ENCODE data around the gene CD226. TPM values are rescaled to one million over a fixed set of nuclear protein-coding genes. Genes with fewer than 3 reads are reported as not detected.

The CD226 gene
- total and polyA plus RNA-seq, 2 of the 4 experiments (the other 2 are of a cell fraction), result 0.29 to 1.1 TPM

GRCh38 chr18:69935319-69936190 is 12.1 kb downstream of the CD226 start:
- Histone ChIP-seq H3K9ac (ENCODE audit: low read depth, low read length) (no peak overlapping the region), H3K4me2 (ENCODE audit: low read depth, low read length) (no peak overlapping the region), H3K14ac (replicated peaks; ENCODE audit: low read depth, low read length) (no peak overlapping the region), H3K27ac (ENCODE audit: insufficient read depth, low read length) (no peak overlapping the region), H3K4me1 (ENCODE audit: control insufficient read depth, insufficient read depth, low read length) (no peaks in the 10 kb centered on the region), H2AK5ac (ENCODE audit: low read depth, low read length) (no peak overlapping the region), H2BK120ac (ENCODE audit: low read depth, low read length) (no peak overlapping the region), H2AFZ (replicated peaks; ENCODE audit: low read length, poor library complexity) (peak overlapping the region; percentile 54), H3K9me1 (ENCODE audit: insufficient read depth, low read length) (peaks cover 3% of the 10 kb centered on the region; the same call in 1 of the 2 replicates), H3K27me3 (ENCODE audit: control insufficient read depth, insufficient read depth, low read length) (no peaks in the 10 kb centered on the region), H3K36me3 (ENCODE audit: control insufficient read depth, insufficient read depth, low read length) (no peaks in the 10 kb centered on the region), H3K4ac (ENCODE audit: low read depth, low read length) (no peak overlapping the region), H3K18ac (ENCODE audit: low read depth, low read length) (no peak overlapping the region), H2BK20ac (ENCODE audit: low read depth, low read length) (no peak overlapping the region), H3K9me3 (ENCODE audit: control insufficient read depth, insufficient read depth, low read length) (no peaks in the 10 kb centered on the region), H2AK9ac (replicated peaks; ENCODE audit: low read depth, low read length, poor library complexity) (no peak overlapping the region), H4K5ac (ENCODE audit: low read depth, low read length) (no peak overlapping the region), H4K20me1 (ENCODE audit: insufficient read depth, low read length) (no peaks in the 10 kb centered on the region), H3K4me3 (ENCODE audit: insufficient read depth, low read depth, low read length) (no peak overlapping the region), H4K91ac (ENCODE audit: insufficient read depth, low read depth, low read length) (no peak overlapping the region), H2BK5ac (ENCODE audit: low read depth, low read length, poor library complexity, severe bottlenecking) (no peak overlapping the region), H3K79me1 (ENCODE audit: low read depth in 1 of 2, low read length in 2 of 2) (no peaks in the 10 kb centered on the region), H3K56ac (ENCODE audit: extremely low read depth, insufficient read depth, low read length) (no peak overlapping the region), H2BK15ac (ENCODE audit: low read depth, low read length) (no peak overlapping the region), H3K23ac (ENCODE audit: low read depth, low read length) (no peak overlapping the region), H4K8ac (ENCODE audit: low read depth in 2 of 2, low read length in 2 of 2) (no peak overlapping the region)
- ATAC-seq (ENCODE audit: low read depth) (no peak), DNase-seq (no peak)
- in situ Hi-C loops (cut with MboI; ENCODE audit: low sequenced_read_pairs), result no loop called here
- POLR2A ChIA-PET (ENCODE audit: unreplicated experiment), result no interaction called here
- intact Hi-C loops (cut with micrococcal nuclease), result loop anchor here (10.0 kb wide), 1 partner anchor 61 kb away; no protein-coding TSS in a partner anchor
- CTCF ChIA-PET, result no interaction called here
- dilution Hi-C loops (cut with HindIII; ENCODE audit: low sequenced_read_pairs, unreplicated experiment), result no loop called here
- 20% methylated on average over 1 of the region's 12 CpGs; no CpG with 5 or more reads in 1 of the 2 experiments for WGBS, 2 experiments (ENCODE audit: extremely low coverage in 2 of 2, insufficient read length in 1 of 2)
- no TSS peak for BruUV-seq (replicated peaks)
- TF ChIP-seq MAZ (IDR thresholded peaks at IDR 0.05; ENCODE audit: borderline replicate concordance, low read depth, low read length), result no peak
- TF ChIP-seq BHLHE40 (IDR thresholded peaks at IDR 0.05; ENCODE audit: low read depth, low read length), result no peak
- no peak for TF ChIP-seq MXI1 (IDR thresholded peaks at IDR 0.05; ENCODE audit: borderline replicate concordance, low read depth, low read length)
- no peak for TF ChIP-seq SMC3 (IDR thresholded peaks at IDR 0.05; ENCODE audit: low read depth, low read length)
- TF ChIP-seq POLR2A (IDR thresholded peaks at IDR 0.05; ENCODE audit: low read depth, low read length), result no peak
- TF ChIP-seq MAFK (IDR thresholded peaks at IDR 0.05; ENCODE audit: low read depth, low read length), result no peak
- TF ChIP-seq RAD21 (IDR thresholded peaks at IDR 0.05; ENCODE audit: low read length), result no peak
- no peak for TF ChIP-seq RCOR1 (IDR thresholded peaks at IDR 0.05; ENCODE audit: insufficient replicate concordance, low read length)
- no peak for TF ChIP-seq FOS (IDR thresholded peaks at IDR 0.05; ENCODE audit: low read depth, low read length)
- TF ChIP-seq CHD1 (IDR thresholded peaks at IDR 0.05; ENCODE audit: low read depth, low read length), result no peak
- TF ChIP-seq USF2 (IDR thresholded peaks at IDR 0.05; ENCODE audit: low read depth, low read length), result no peak
- TF ChIP-seq CTCF (conservative IDR thresholded peaks at IDR 0.05; ENCODE audit: low read depth, low read length), result no peak
- no peak for TF ChIP-seq NFE2L2 (IDR thresholded peaks at IDR 0.05; ENCODE audit: low read depth, low read length)
- TF ChIP-seq ELK1 (IDR thresholded peaks at IDR 0.05; ENCODE audit: borderline replicate concordance, low read depth, low read length), result no peak
- TF ChIP-seq RFX5 (IDR thresholded peaks at IDR 0.05; ENCODE audit: low read depth, low read length), result no peak

Data from IMR-90 (cell line).